NCI-H2227 treated with DMSO at 0.1 percent for 48 hours (cell line): ENCODE data around the gene WT1.

ENCODE experiments used
- DNase-seq: peaks from one replicate; lab custom pipeline; 2025; lab: John Stamatoyannopoulos, UW

The WT1 gene

GRCh38 chr11:32421992-32422391, 13.3 kb downstream of the WT1 start:
- DNase-seq, result no peak

- DNase-seq, result no peak
Measured at GRCh38 chr11:32420937-32421901, 14.1 kb downstream of the WT1 start.

GRCh38 chr11:32420139-32420538, 15.2 kb downstream of the WT1 start:
- DNase-seq, result no peak

- no peak for DNase-seq
Measured at GRCh38 chr11:32418836-32419235, 16.5 kb downstream of the WT1 start.

GRCh38 chr11:32417806-32418205, 17.5 kb downstream of the WT1 start:
- no peak for DNase-seq

- no peak for DNase-seq
Measured at GRCh38 chr11:32416301-32416700, 19.0 kb downstream of the WT1 start.

- DNase-seq, result no peak
Measured at GRCh38 chr11:32414925-32415324, 20.4 kb downstream of the WT1 start.

GRCh38 chr11:32411942-32412615, 23.3 kb downstream of the WT1 start:
- DNase-seq, result no peak

GRCh38 chr11:32405592-32405991, 29.7 kb downstream of the WT1 start:
- no peak for DNase-seq

- no peak for DNase-seq
Measured at GRCh38 chr11:32402836-32403235, 32.5 kb downstream of the WT1 start.

GRCh38 chr11:32400670-32401369, 34.5 kb downstream of the WT1 start:
- DNase-seq, result no peak

GRCh38 chr11:32400196-32400595, 35.1 kb downstream of the WT1 start:
- DNase-seq, result no peak

- DNase-seq, result no peak
Measured at GRCh38 chr11:32396991-32397390, 38.3 kb downstream of the WT1 start.

- DNase-seq, result no peak
Measured at GRCh38 chr11:32396331-32396730, 39.0 kb downstream of the WT1 start.

GRCh38 chr11:32395127-32395526, 40.2 kb downstream of the WT1 start:
- DNase-seq, result no peak

- DNase-seq, result no peak
Measured at GRCh38 chr11:32392840-32393239, 42.5 kb downstream of the WT1 start.

- DNase-seq, result no peak
Measured at GRCh38 chr11:32391956-32392553, 43.3 kb downstream of the WT1 start.

- DNase-seq, result no peak
Measured at GRCh38 chr11:32391479-32391878, 43.9 kb downstream of the WT1 start.

GRCh38 chr11:32390712-32391111, 44.6 kb downstream of the WT1 start:
- DNase-seq, result no peak

GRCh38 chr11:32388871-32389770, 46.2 kb downstream of the WT1 start:
- DNase-seq, result no peak

GRCh38 chr11:32388365-32388764, 47.0 kb downstream of the WT1 start:
- DNase-seq, result no peak
